Activated CD8-positive, alpha-beta memory T cell treated with anti-CD3 and anti-CD28 coated beads, Interleukin-2, amount 50 U/mL, for 4 hours (primary cell): ENCODE data around the gene CCDC149.
"Not testable (repeated sequence)": the region's sequence is repeated elsewhere in the genome, so short reads cannot be mapped to it uniquely, and the experiment has no call there.

Experiments
- DNase-seq: peaks from one replicate; pipeline ENCODE4 v3.0.0-alpha.2; 2020

CCDC149 gene

GRCh38 chr4:24915121-24915922, 2.5 kb upstream of the CCDC149 start:
- no peak for DNase-seq

- DNase-seq, result no peak
Observed at GRCh38 chr4:24914460-24914859, 1.6 kb upstream of the CCDC149 start.

GRCh38 chr4:24913119-24913485, 260 bp upstream of the CCDC149 start:
- DNase-seq, result no peak

GRCh38 chr4:24910499-24910898, 2.3 kb downstream of the CCDC149 start:
- no peak for DNase-seq

GRCh38 chr4:24909606-24910005, 3.2 kb downstream of the CCDC149 start:
- DNase-seq, result not testable (repeated sequence)

GRCh38 chr4:24897639-24898038, 15.2 kb downstream of the CCDC149 start:
- DNase-seq, result no peak

GRCh38 chr4:24896977-24897376, 15.9 kb downstream of the CCDC149 start:
- no peak for DNase-seq

- DNase-seq, result no peak
Observed at GRCh38 chr4:24896056-24896455, 16.8 kb downstream of the CCDC149 start.

- DNase-seq, result no peak
Observed at GRCh38 chr4:24895461-24895860, 17.4 kb downstream of the CCDC149 start.

GRCh38 chr4:24894846-24895245, 18.0 kb downstream of the CCDC149 start:
- no peak for DNase-seq

GRCh38 chr4:24894243-24894642, 18.6 kb downstream of the CCDC149 start:
- no peak for DNase-seq

GRCh38 chr4:24892778-24893177, 20.1 kb downstream of the CCDC149 start:
- DNase-seq, result no peak

- DNase-seq, result no peak
Observed at GRCh38 chr4:24892278-24892677, 20.6 kb downstream of the CCDC149 start.

GRCh38 chr4:24890561-24891126, 22.2 kb downstream of the CCDC149 start:
- no peak for DNase-seq

- DNase-seq, result no peak
Observed at GRCh38 chr4:24889991-24890390, 22.9 kb downstream of the CCDC149 start.

- no peak for DNase-seq
Observed at GRCh38 chr4:24888475-24889344, 24.1 kb downstream of the CCDC149 start.

GRCh38 chr4:24887881-24888430, 24.9 kb downstream of the CCDC149 start:
- DNase-seq, result no peak

- no peak for DNase-seq
Observed at GRCh38 chr4:24886596-24886995, 26.2 kb downstream of the CCDC149 start.

- no peak for DNase-seq
Observed at GRCh38 chr4:24885342-24885741, 27.5 kb downstream of the CCDC149 start.

- no peak for DNase-seq
Observed at GRCh38 chr4:24884902-24885301, 27.9 kb downstream of the CCDC149 start.

GRCh38 chr4:24881508-24882196, 31.2 kb downstream of the CCDC149 start:
- no peak for DNase-seq

- no peak for DNase-seq
Observed at GRCh38 chr4:24880186-24880585, 32.7 kb downstream of the CCDC149 start.

- DNase-seq, result no peak
Observed at GRCh38 chr4:24878636-24879016, 34.2 kb downstream of the CCDC149 start.
